Measurements from ENCODE around the gene ETFA. TPM values are rescaled to one million over a fixed set of nuclear protein-coding genes. Genes with fewer than 3 reads are reported as not detected.

The ETFA gene
- total RNA-seq, 4 donors from 2014 or later: 56.6 to 125 (median 83.1) TPM

DNA sequence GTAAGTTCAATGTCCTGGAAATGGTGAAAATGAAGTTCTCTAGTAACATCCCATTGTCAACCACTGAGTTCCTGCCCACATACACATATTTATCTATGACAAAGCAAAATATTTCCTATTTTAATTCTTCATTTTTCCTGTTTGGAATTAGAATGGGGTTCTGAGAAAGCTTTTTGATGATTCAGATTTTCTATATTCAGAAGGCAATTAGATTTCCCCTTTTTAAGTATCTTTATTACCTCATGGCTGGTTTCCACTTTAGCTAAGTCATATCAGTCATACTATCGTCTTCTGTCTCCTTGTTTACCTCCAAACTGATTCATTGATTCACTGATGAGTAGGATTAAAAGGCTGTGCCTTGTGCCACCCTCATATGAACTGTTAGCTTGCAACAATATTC lies 17.9 kb downstream of the ETFA start:
- no peak for TF ChIP-seq POLR2A (IDR thresholded peaks at IDR 0.05)
- TF ChIP-seq, protein P1, sequence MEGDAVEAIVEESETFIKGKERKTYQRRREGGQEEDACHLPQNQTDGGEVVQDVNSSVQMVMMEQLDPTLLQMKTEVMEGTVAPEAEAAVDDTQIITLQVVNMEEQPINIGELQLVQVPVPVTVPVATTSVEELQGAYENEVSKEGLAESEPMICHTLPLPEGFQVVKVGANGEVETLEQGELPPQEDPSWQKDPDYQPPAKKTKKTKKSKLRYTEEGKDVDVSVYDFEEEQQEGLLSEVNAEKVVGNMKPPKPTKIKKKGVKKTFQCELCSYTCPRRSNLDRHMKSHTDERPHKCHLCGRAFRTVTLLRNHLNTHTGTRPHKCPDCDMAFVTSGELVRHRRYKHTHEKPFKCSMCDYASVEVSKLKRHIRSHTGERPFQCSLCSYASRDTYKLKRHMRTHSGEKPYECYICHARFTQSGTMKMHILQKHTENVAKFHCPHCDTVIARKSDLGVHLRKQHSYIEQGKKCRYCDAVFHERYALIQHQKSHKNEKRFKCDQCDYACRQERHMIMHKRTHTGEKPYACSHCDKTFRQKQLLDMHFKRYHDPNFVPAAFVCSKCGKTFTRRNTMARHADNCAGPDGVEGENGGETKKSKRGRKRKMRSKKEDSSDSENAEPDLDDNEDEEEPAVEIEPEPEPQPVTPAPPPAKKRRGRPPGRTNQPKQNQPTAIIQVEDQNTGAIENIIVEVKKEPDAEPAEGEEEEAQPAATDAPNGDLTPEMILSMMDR (IDR thresholded peaks at IDR 0.05): no peak
- no peak overlapping the region for H3K4me3 ChIP-seq
- intact Hi-C loops (cut with DNase I): no loop called here
- H3K4me1 ChIP-seq: peaks cover 0 to 20% (median 0%) of the 10 kb centered on the region in 3 donors
- H3K9me3 ChIP-seq: no peaks in the 10 kb centered on the region
- no peaks in the 10 kb centered on the region for H3K27me3 ChIP-seq
- 13% methylated on average over 1 of the region's 1 CpG for WGBS, 2 donors
- H3K36me3 ChIP-seq: peaks cover 0 to 32% (median 0%) of the 10 kb centered on the region in 3 donors
- DNase-seq: no peak
- no peak overlapping the region for H3K27ac ChIP-seq

DNA sequence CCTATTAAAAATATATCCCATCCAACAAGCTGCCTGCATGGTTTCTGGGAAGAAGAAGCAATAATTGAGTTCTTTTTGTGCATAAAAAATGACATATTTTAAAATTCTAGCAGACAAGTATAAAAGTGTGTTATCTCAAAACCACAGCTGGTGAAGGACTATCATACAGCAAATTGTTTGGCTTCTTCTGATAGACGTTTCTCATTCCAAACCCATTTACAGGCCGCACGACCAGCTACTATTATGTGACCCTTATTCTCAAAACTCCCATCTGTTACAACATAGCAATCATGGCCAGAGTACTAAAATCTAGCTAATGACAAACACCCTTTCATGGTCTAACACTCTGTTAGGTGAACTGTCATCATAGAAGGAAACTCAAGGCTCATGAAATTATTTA lies 21.7 kb downstream of the ETFA start:
- TF ChIP-seq POLR2A (IDR thresholded peaks at IDR 0.05): no peak
- TF ChIP-seq, protein P1 (IDR thresholded peaks at IDR 0.05): no peak
- Histone ChIP-seq H3K4me3 (no peak overlapping the region), H3K27me3 (no peaks in the 10 kb centered on the region), H3K4me1 (peaks cover 0 to 14% (median 0%) of the 10 kb centered on the region in 3 donors), H3K36me3 (peaks cover 0 to 70% (median 4%) of the 10 kb centered on the region in 3 donors), H3K9me3 (no peaks in the 10 kb centered on the region), H3K27ac (no peak overlapping the region)
- intact Hi-C loops (cut with DNase I): no loop called here
- 74 to 88% methylated on average over 3 of the region's 3 CpGs for WGBS, 2 donors
- no peak for DNase-seq

DNA sequence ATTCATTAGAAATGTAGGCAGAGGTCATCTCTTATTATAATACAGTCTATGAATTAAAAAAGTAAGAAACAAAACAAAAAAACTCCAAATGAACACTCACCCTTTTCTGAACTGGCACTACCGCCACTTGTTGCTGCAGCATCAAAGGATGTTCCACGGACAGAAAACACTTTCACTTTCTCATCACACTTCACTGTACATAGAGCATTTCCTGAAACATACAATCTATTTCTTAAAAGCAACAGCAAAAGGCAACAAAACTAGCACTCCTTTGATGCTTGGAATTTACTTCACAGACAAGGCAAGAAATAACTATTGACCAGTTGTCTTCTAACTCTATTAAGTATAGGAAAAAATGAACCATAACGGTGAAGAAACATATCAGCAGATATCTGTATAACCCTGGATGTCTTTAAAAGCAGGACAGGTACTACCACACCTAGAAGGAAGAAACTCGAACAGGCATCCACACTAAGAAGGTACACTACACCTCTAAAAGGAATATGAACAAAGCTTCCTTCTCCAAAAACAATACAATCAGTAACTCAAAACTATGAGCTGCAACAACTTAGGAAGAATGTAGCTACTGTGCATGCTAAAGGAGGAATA lies 24.9 kb downstream of the ETFA start:
- H3K9me3 ChIP-seq: no peaks in the 10 kb centered on the region
- H3K4me1 ChIP-seq: no peaks in the 10 kb centered on the region
- TF ChIP-seq, protein P1 (IDR thresholded peaks at IDR 0.05): no peak
- no peak for TF ChIP-seq POLR2A (IDR thresholded peaks at IDR 0.05)
- intact Hi-C loops (cut with DNase I): no loop called here
- no peak overlapping the region for H3K27ac ChIP-seq
- WGBS, 2 donors: 31 to 43% methylated on average over 4 of the region's 4 CpGs
- DNase-seq: no peak
- H3K27me3 ChIP-seq: no peaks in the 10 kb centered on the region
- H3K4me3 ChIP-seq: no peak overlapping the region
- peaks cover 0 to 93% (median 4%) of the 10 kb centered on the region in 3 donors for H3K36me3 ChIP-seq

DNA sequence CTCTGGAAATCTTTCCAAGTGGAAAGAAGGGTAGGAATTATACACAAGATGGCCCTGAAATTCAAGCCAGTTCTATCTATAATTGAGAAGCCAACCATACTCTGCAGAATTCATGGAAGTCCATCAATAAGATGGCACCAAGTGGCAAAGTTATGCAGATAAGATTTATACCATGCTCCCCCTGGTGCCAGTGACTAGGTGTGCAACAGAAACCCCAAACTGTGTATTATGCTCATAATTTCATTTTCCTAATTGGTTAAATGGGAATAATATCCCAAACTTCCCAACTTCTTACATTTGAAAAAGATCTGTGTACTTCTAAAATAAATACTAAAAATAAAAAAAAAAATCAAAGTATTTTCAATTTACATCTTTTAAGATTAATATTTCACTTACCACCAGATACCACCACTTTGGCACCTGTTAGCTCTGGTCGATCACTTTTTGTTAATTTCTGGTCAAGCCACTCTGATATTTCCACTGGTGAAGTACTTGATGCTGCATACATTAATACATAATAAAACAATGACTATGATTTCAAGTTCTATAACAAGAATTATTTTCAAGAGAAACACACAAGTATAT lies 25.9 kb downstream of the ETFA start:
- H3K9me3 ChIP-seq: no peaks in the 10 kb centered on the region
- peaks cover 0 to 95% (median 4%) of the 10 kb centered on the region in 3 donors for H3K36me3 ChIP-seq
- no peak overlapping the region for H3K4me3 ChIP-seq
- no peak overlapping the region for H3K27ac ChIP-seq
- intact Hi-C loops (cut with DNase I): no loop called here
- no peak for DNase-seq
- 92 to 100% methylated on average over 1 of the region's 1 CpG for WGBS, 2 donors
- no peaks in the 10 kb centered on the region for H3K4me1 ChIP-seq
- H3K27me3 ChIP-seq: no peaks in the 10 kb centered on the region
- TF ChIP-seq, protein P1 (IDR thresholded peaks at IDR 0.05): peak in 4 of 6 experiments; percentile 19 to 60 (median 28)
- no peak for TF ChIP-seq POLR2A (IDR thresholded peaks at IDR 0.05)

DNA sequence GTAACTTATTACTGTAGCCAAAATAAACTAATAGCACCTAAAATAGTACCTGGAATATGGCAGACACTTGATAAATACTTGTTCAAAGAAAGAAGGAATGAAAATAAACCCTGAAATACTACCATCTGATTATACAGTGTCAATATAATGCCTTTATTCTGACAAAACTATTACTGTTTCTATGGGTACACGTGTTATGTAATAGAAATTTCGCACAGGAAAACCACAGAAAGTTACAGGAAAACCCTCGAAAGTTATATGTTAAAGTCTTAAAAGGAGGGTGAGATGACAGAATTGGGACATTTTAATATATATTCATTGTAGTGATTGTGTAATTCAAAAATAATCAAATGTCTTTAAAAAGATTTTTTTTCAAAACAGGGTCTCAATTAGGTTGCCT lies 28.8 kb downstream of the ETFA start:
- 45 to 59% methylated on average over 3 of the region's 3 CpGs for WGBS, 2 donors
- no peaks in the 10 kb centered on the region for H3K4me1 ChIP-seq
- H3K27ac ChIP-seq: no peak overlapping the region
- intact Hi-C loops (cut with DNase I): no loop called here
- no peak for DNase-seq
- no peaks in the 10 kb centered on the region for H3K27me3 ChIP-seq
- TF ChIP-seq POLR2A (IDR thresholded peaks at IDR 0.05): no peak
- TF ChIP-seq, protein P1 (IDR thresholded peaks at IDR 0.05): no peak
- H3K9me3 ChIP-seq: no peaks in the 10 kb centered on the region
- H3K36me3 ChIP-seq: peaks cover 0 to 99% (median 7%) of the 10 kb centered on the region in 3 donors
- H3K4me3 ChIP-seq: no peak overlapping the region

Measured in esophagus squamous epithelium (tissue), 5 donors.